Natural killer cell treated with Interleukin-12 subunit alpha and Interleukin-12 subunit beta and Interleukin-15 and Interleukin-18, amount 100 ng/mL, for 72 hours (primary cell): Measurements from ENCODE around the gene CCNE1. TPM values are rescaled to one million over a fixed set of nuclear protein-coding genes. Genes with fewer than 3 reads are reported as not detected.
"Not testable (repeated sequence)": the region's sequence is repeated elsewhere in the genome, so short reads cannot be mapped to it uniquely, and the experiment has no call there.

Source experiments
- ATAC-seq, 2 donors: fragments of 150-1000 bp; cut with Tn5 transposase in 1 of 2; sonication (Bioruptor Pico), chemical (Tn5 transposase) in 1 of 2; 2 replicates each; pipeline ENCODE4 v1.10.0; 2021
- DNase-seq: peaks from one replicate; pipeline ENCODE4 v3.0.0; 2022; ENCODE audit warnings: low spot score
- H3K27ac Mint-ChIP-seq, 2 donors: 1 replicate in 1 of 2; 2 replicates in 1 of 2; pipeline ENCODE4 v1.8.0; 2022; ENCODE audit warnings: mixed read lengths in 2 of 2, mild to moderate bottlenecking in 1 of 2, moderate library complexity in 1 of 2
- H3K27me3 Mint-ChIP-seq, 2 donors: 1 replicate in 1 of 2; 2 replicates in 1 of 2; pipeline ENCODE4 v1.8.0; 2022; ENCODE audit warnings: mixed read lengths in 2 of 2
- H3K36me3 Mint-ChIP-seq: one replicate; pipeline ENCODE4 v1.8.0; 2022; ENCODE audit warnings: mixed read lengths
- H3K4me1 Mint-ChIP-seq, 2 donors: 1 replicate in 1 of 2; 2 replicates in 1 of 2; pipeline ENCODE4 v1.8.0; 2022; ENCODE audit warnings: low read depth in 2 of 2, mixed read lengths in 2 of 2, mild to moderate bottlenecking in 1 of 2
- H3K4me3 Mint-ChIP-seq: one replicate; pipeline ENCODE4 v1.8.0; 2022; ENCODE audit warnings: mixed read lengths
- H3K9me3 Mint-ChIP-seq: 2 replicates; pipeline ENCODE4 v1.8.0; 2022; ENCODE audit warnings: mixed read lengths
- total RNA-seq, 2 donors: library from RNA; stranded (reverse); gene quantifications; one replicate each; pipeline ENCODE4 v1.2.3, GENCODE V29; 2022

Gene CCNE1
- total RNA-seq, 2 donors from 2014 or later: 16.5 to 33.2 TPM

DNA sequence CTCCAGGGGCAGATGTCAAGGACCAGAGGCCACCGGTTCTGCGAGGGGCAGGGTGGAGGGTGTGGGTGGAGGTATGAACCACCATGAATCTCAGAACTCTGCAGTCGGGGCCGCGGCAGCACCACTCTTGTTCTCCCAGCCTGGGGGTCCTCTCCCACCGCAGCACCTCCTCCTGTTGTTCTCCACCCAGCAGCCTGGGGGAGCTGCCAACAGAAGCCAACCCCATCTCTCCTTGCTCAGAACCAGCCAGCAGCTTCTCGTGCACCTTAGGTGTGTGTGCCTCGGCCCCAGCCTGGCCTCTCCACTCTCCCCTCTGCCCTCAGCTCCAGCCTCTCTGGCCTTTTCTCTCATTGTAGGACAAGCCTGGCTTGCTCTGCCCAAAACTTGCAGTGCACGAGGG is 31.9 kb upstream of the CCNE1 start:
- Mint-ChIP-seq H3K27me3 (peaks cover 0 to 4% of the 10 kb centered on the region in 2 donors), H3K4me1 (no peaks in the 10 kb centered on the region), H3K27ac (no peak overlapping the region), H3K4me3 (no peak overlapping the region), H3K9me3 (no peaks in the 10 kb centered on the region), H3K36me3 (no peaks in the 10 kb centered on the region)
- ATAC-seq (no peak), DNase-seq (no peak)

GRCh38 chr19:29781386-29782259 is 30.2 kb upstream of the CCNE1 start:
- H3K9me3 Mint-ChIP-seq: no peaks in the 10 kb centered on the region
- H3K27ac Mint-ChIP-seq: no peak overlapping the region
- ATAC-seq (peak in 1 of 2 donors; percentile 3), DNase-seq (no peak)
- no peaks in the 10 kb centered on the region for H3K4me1 Mint-ChIP-seq
- peaks cover 0 to 4% of the 10 kb centered on the region in 2 donors for H3K27me3 Mint-ChIP-seq
- H3K4me3 Mint-ChIP-seq: no peak overlapping the region
- no peaks in the 10 kb centered on the region for H3K36me3 Mint-ChIP-seq

- Mint-ChIP-seq H3K9me3 (no peaks in the 10 kb centered on the region), H3K4me1 (no peaks in the 10 kb centered on the region)
Observed at GRCh38 chr19:29782260-29782580, 29.6 kb upstream of the CCNE1 start.

GRCh38 chr19:29783627-29784190 is 28.1 kb upstream of the CCNE1 start:
- no peaks in the 10 kb centered on the region for H3K9me3 Mint-ChIP-seq
- no peaks in the 10 kb centered on the region for H3K36me3 Mint-ChIP-seq
- no peak for ATAC-seq
- peaks cover 0 to 4% of the 10 kb centered on the region in 2 donors for H3K27me3 Mint-ChIP-seq
- DNase-seq: no peak
- no peaks in the 10 kb centered on the region for H3K4me1 Mint-ChIP-seq
- H3K27ac Mint-ChIP-seq: no peak overlapping the region
- H3K4me3 Mint-ChIP-seq: no peak overlapping the region

More at GRCh38 chr19:29782260-29782580, 29.6 kb upstream of the CCNE1 start:
- ATAC-seq (no peak), DNase-seq (no peak)
- no peak overlapping the region for H3K27ac Mint-ChIP-seq
- H3K36me3 Mint-ChIP-seq: no peaks in the 10 kb centered on the region
- H3K4me3 Mint-ChIP-seq: no peak overlapping the region
- peaks cover 0 to 4% of the 10 kb centered on the region in 2 donors for H3K27me3 Mint-ChIP-seq

DNA sequence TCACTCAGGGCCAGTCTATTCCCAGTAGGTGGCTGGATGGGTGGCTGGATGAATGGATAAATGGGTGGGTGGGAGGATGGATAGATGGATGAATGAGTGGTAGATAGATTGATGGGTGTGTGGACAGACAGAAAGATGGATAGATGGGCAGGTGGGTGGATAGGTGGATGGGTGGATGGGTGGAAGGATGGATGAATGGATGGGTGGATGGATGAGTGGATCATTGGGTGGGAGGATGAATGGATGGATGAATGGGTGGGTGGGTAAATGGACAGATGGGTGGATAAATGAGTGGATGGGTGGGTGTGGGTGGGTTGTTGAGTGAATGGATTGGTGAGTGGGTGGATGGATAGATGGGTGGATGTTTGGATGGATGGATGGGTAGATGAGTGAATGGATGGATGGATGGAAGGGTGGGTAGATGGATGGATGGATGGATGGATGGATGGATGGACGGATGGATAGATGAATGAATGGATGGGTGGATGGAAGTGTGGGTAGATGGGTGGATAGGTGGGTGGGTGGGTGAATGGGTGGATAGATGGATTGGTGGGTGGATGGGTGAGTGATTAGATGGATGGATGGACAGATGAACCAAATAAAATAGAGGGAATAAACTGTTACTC is 27.1 kb upstream of the CCNE1 start:
- no peak for ATAC-seq
- Mint-ChIP-seq H3K27me3 (peaks cover 0 to 4% of the 10 kb centered on the region in 2 donors), H3K4me3 (no peak overlapping the region), H3K27ac (no peak overlapping the region), H3K9me3 (no peaks in the 10 kb centered on the region), H3K4me1 (no peaks in the 10 kb centered on the region), H3K36me3 (no peaks in the 10 kb centered on the region)
- no peak for DNase-seq

GRCh38 chr19:29785360-29785759 is 26.4 kb upstream of the CCNE1 start:
- no peak for ATAC-seq
- no peaks in the 10 kb centered on the region for H3K27me3 Mint-ChIP-seq
- no peaks in the 10 kb centered on the region for H3K4me1 Mint-ChIP-seq
- no peaks in the 10 kb centered on the region for H3K36me3 Mint-ChIP-seq
- H3K27ac Mint-ChIP-seq: no peak overlapping the region
- H3K4me3 Mint-ChIP-seq: no peak overlapping the region
- no peaks in the 10 kb centered on the region for H3K9me3 Mint-ChIP-seq
- no peak for DNase-seq

DNA sequence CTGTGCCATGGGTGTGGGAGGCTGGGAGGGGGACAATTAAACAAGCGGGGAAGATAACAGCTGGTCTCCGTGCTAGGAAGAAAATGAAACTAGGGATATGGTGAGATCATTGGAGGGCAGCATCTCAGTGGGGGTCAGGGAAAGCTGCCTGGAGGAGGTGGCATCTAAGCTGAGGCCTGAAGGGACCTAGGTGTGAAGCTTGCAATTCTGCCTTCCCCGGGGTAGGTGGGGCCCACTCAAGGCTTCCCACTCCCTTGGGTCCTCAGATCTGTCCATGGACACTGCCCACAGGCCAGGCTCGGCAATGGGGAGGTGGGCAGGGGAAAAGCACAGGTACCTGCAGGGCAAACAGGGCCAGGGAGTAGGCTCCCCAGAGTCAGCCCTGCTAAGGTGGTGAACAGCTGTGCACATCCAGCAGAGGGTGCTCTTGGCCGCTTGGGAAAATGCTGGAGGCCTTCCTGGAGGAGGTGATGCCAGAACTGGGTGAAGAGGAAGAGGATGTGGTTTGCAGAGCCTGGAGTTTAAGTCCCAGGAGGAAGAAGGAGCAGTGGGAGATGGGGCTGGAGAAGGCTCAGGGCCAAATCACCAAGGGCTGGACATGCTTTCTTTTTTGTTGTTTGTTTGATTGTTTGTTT is 25.7 kb upstream of the CCNE1 start:
- H3K9me3 Mint-ChIP-seq: no peaks in the 10 kb centered on the region
- no peak for DNase-seq
- H3K4me1 Mint-ChIP-seq: no peaks in the 10 kb centered on the region
- no peaks in the 10 kb centered on the region for H3K27me3 Mint-ChIP-seq
- no peak overlapping the region for H3K27ac Mint-ChIP-seq
- no peaks in the 10 kb centered on the region for H3K36me3 Mint-ChIP-seq
- no peak overlapping the region for H3K4me3 Mint-ChIP-seq
- no peak for ATAC-seq

GRCh38 chr19:29787281-29787680 is 24.5 kb upstream of the CCNE1 start:
- no peak overlapping the region for H3K4me3 Mint-ChIP-seq
- ATAC-seq (no peak), DNase-seq (no peak)
- no peaks in the 10 kb centered on the region for H3K4me1 Mint-ChIP-seq
- H3K27ac Mint-ChIP-seq: no peak overlapping the region
- H3K36me3 Mint-ChIP-seq: no peaks in the 10 kb centered on the region
- peaks cover 0 to 2% of the 10 kb centered on the region in 2 donors for H3K27me3 Mint-ChIP-seq
- H3K9me3 Mint-ChIP-seq: no peaks in the 10 kb centered on the region

DNA sequence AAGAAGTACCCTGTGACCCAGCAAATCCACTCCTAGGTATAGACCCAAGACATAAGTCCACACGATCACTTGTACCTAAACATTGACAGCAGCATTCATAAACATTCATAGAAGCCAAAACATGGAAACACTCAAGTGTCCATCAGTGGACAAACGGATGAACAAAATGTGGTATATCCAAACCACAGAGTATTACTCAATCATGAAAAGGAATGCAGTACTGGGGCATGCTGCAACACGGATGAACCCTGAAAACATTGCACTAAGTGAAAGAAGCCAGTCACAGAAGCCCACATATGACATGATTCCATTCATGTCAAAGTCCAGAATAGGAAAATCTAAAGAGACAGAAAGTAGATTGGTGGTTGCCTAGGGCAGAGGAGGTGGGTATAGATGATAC is 22.8 kb upstream of the CCNE1 start:
- H3K4me3 Mint-ChIP-seq: no peak overlapping the region
- no peak for ATAC-seq
- DNase-seq: no peak
- H3K9me3 Mint-ChIP-seq: no peaks in the 10 kb centered on the region
- peaks cover 7% of the 10 kb centered on the region in 2 donors for H3K27me3 Mint-ChIP-seq
- no peak overlapping the region for H3K27ac Mint-ChIP-seq
- H3K4me1 Mint-ChIP-seq: no peaks in the 10 kb centered on the region
- H3K36me3 Mint-ChIP-seq: no peaks in the 10 kb centered on the region

- H3K36me3 Mint-ChIP-seq: no peaks in the 10 kb centered on the region
- H3K4me3 Mint-ChIP-seq: no peak overlapping the region
- ATAC-seq (no peak), DNase-seq (no peak)
- H3K4me1 Mint-ChIP-seq: no peaks in the 10 kb centered on the region
- peaks cover 7 to 12% of the 10 kb centered on the region in 2 donors for H3K27me3 Mint-ChIP-seq
- H3K9me3 Mint-ChIP-seq: no peaks in the 10 kb centered on the region
- H3K27ac Mint-ChIP-seq: no peak overlapping the region
Observed at GRCh38 chr19:29793116-29793727, 18.6 kb upstream of the CCNE1 start.

DNA sequence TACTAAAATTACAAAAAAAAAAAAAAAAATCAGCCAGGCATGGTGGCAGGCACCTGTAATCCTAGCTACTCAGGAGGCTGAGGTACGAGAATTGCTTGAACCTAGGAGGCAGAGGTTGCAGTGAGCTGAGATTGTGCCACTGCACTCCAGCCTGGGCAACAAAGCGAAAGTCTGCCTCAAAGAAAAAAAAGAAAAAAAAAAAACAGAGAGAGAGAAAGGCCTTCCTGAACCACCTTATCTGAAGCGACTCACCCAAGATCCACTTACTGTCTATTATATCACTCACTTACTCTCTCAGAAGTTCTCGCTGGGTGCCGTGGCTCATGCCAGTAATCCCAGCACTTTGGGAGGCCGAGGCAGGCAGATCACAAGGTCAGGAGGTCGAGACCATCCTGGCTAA is 17.3 kb upstream of the CCNE1 start:
- H3K27ac Mint-ChIP-seq, DNase-seq, H3K4me1 Mint-ChIP-seq, H3K4me3 Mint-ChIP-seq, ATAC-seq, H3K9me3 Mint-ChIP-seq, H3K36me3 Mint-ChIP-seq: not testable (repeated sequence)
- peaks cover 7 to 12% of the 10 kb centered on the region in 2 donors for H3K27me3 Mint-ChIP-seq

DNA sequence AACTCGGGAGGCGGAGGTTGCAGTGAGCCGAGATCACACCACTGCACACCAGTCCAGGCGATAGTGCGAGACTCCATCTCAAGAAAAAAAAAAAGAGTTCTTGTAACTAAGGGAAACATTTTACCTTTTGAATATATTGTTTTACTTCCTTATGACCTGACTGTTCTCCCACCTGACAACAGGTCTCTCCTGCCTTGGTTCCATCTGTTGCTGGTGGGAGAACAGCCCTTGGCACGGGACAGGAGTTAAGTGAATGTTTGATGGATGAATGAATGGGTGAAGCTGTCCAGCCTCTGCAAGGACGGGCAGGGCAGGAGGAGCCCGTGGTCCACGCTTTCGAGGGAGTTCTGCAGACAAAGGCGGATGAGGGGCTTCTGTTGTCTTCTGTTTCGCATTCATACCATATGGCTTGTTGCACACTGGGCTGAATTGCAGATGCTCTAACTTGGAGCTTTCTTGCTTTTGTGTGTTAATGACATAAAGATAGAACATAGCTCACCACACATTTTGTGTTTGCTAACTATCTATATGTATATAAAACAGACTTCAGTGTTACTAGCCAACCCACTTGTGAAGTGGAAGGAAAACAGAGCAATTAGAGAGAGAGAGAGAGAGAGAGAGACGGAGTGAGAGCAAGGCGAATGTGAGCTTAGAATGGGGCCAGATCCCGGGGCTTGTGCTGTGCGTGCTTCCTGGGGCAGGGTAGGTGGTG is 16.2 kb upstream of the CCNE1 start:
- Mint-ChIP-seq H3K4me3 (no peak overlapping the region), H3K36me3 (no peaks in the 10 kb centered on the region), H3K27ac (no peak overlapping the region), H3K9me3 (no peaks in the 10 kb centered on the region), H3K27me3 (peaks cover 7 to 15% of the 10 kb centered on the region in 2 donors), H3K4me1 (no peaks in the 10 kb centered on the region)
- peak in 1 of 2 donors; percentile 34 for ATAC-seq
- no peak for DNase-seq

- Mint-ChIP-seq H3K27me3 (peaks cover 7 to 15% of the 10 kb centered on the region in 2 donors), H3K9me3 (no peaks in the 10 kb centered on the region), H3K36me3 (no peaks in the 10 kb centered on the region), H3K4me3 (no peak overlapping the region), H3K27ac (no peak overlapping the region), H3K4me1 (no peaks in the 10 kb centered on the region)
- no peak for ATAC-seq
- DNase-seq: no peak
Observed at GRCh38 chr19:29796173-29796573, 15.6 kb upstream of the CCNE1 start.
